ENCODE measurements around the gene IL25.

Gene IL25

GRCh38 chr14:23370221-23370620 lies 2.4 kb upstream of the IL25 start:
- FAIRE-seq (no peak), DNase-seq (ENCODE audit: insufficient read length, low spot score) (no peak)

- no peak for FAIRE-seq
These were observed 744 bp upstream of the IL25 start for GRCh38 chr14:23371865-23372264.

DNA sequence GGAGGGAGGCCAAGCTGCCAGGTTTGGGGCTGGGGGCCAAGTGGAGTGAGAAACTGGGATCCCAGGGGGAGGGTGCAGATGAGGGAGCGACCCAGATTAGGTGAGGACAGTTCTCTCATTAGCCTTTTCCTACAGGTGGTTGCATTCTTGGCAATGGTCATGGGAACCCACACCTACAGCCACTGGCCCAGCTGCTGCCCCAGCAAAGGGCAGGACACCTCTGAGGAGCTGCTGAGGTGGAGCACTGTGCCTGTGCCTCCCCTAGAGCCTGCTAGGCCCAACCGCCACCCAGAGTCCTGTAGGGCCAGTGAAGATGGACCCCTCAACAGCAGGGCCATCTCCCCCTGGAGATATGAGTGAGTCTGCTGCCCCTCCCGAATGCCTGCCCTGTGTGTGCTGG lies 432 bp downstream of the IL25 start:
- no peak for DNase-seq (ENCODE audit: insufficient read length, low spot score)
- no peak for FAIRE-seq

More at GRCh38 chr14:23371865-23372264, 744 bp upstream of the IL25 start:
- DNase-seq (ENCODE audit: insufficient read length, low spot score) = no peak

DNA sequence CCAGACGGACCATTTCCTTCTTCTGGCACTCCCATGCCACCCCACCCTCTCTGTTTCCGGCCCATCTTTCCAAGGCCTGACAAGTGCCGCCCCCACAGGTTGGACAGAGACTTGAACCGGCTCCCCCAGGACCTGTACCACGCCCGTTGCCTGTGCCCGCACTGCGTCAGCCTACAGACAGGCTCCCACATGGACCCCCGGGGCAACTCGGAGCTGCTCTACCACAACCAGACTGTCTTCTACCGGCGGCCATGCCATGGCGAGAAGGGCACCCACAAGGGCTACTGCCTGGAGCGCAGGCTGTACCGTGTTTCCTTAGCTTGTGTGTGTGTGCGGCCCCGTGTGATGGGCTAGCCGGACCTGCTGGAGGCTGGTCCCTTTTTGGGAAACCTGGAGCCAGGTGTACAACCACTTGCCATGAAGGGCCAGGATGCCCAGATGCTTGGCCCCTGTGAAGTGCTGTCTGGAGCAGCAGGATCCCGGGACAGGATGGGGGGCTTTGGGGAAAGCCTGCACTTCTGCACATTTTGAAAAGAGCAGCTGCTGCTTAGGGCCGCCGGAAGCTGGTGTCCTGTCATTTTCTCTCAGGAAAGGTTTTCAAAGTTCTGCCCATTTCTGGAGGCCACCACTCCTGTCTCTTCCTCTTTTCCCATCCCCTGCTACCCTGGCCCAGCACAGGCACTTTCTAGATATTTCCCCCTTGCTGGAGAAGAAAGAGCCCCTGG lies 3.1 kb downstream of the IL25 start:
- no peak for DNase-seq (ENCODE audit: insufficient read length, low spot score)
- FAIRE-seq = no peak

DNA sequence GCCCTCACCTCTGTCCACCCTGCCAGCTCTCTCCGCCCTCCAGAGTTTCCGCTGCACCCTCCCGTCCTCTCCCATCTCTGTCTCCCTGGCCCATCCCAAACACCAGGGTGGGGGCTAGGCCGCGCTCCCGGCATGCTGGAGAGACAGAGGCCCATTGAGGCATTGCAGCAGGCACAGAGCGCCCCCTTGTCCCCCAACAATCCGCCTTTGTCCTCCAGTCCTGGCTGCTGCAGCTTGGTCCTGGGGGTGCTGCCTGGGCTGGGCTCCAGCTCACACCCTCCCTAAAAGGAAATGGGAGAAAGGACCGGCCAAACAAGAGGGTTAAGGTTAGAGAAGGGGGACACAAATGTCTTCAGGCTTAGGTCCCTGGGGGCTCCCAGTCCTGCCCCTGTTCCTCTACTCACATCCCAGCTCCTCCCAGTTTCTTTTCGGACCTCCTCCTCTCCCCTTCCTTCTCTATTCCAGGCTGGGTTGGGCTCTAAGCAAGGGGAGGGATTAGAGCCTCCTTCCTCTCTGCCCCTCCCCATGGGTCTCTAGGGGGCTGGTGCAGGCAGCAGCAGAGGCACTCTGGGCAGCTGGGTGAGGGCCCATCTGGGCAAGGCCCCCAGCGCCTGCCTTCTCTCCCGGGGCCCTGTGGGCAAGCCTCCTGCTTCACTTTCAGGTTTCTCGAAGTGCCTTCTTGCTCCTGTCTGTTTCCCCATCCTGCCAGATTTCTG lies 4.0 kb downstream of the IL25 start, which contains the start of gene CMTM5:
Gene CMTM5 (plus strand): TSS at position 565 of the 716 bp plus-strand sequence. CDS start 206 bp downstream, outside the sequence.
- no peak for DNase-seq (ENCODE audit: insufficient read length, low spot score)
- FAIRE-seq = no peak

DNA sequence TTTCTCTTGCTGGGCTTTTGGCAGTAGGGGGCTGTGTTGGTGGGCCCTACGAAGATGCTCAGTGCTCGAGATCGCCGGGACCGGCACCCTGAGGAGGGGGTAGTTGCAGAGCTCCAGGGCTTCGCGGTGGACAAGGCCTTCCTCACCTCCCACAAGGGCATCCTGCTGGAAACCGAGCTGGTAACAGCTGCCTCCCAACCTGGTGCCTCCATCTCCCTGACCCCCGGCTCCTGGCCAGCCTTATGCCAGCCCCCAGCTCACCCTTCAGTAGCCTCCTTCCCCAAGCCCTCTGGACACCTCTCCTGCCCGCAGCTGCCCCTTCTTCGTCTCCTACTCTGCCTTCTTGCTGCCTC lies 4.6 kb downstream of the IL25 start:
- DNase-seq (ENCODE audit: insufficient read length, low spot score) (no peak), FAIRE-seq (no peak)

GRCh38 chr14:23377573-23378563 lies 5.3 kb downstream of the IL25 start:
- no peak for DNase-seq (ENCODE audit: insufficient read length, low spot score)
- FAIRE-seq = no peak

GRCh38 chr14:23378612-23379220 lies 6.1 kb downstream of the IL25 start:
- FAIRE-seq = no peak
- DNase-seq (ENCODE audit: insufficient read length, low spot score) = no peak

DNA sequence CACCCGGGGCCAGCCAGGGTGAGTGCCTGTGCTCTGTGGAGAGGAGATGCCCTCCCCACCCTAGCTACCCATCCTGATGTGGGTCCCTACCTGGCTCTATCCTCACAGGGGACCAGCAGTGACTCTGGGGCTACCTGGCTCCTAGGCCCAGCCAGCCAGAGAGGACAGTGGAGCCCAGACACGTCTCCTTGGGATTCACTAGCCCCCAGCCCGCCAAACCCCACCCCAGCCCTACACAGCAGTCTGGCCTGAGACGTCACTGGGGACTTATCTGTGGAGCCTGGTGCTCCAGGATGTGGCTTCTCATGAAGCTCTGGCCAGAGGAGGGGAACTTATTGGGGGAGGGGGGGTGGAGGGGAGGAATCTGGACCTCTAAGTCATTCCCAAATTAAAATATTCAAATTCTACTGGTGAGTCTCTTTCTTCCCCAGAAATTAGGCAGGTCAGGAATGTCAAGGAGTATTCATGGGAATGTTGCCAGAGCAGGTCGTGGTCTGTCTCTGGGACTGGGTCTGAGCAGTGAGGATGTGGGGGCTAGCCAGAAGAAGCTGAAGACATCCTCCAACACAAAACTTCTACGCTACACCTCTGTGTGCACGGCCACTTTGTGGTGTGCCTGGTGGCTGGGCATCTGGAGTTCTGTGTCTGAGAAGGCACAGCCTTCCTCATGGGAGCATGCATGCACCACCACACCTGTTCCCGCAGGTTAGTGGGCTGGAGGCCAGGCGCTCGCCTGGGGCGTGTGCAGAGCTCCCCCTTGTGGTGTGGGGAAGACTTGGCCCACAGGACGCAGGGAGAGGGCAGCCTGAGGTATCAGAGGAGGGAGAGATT lies 7.0 kb downstream of the IL25 start:
- FAIRE-seq (peak; percentile 55), DNase-seq (ENCODE audit: insufficient read length, low spot score) (peak; percentile 51)

DNA sequence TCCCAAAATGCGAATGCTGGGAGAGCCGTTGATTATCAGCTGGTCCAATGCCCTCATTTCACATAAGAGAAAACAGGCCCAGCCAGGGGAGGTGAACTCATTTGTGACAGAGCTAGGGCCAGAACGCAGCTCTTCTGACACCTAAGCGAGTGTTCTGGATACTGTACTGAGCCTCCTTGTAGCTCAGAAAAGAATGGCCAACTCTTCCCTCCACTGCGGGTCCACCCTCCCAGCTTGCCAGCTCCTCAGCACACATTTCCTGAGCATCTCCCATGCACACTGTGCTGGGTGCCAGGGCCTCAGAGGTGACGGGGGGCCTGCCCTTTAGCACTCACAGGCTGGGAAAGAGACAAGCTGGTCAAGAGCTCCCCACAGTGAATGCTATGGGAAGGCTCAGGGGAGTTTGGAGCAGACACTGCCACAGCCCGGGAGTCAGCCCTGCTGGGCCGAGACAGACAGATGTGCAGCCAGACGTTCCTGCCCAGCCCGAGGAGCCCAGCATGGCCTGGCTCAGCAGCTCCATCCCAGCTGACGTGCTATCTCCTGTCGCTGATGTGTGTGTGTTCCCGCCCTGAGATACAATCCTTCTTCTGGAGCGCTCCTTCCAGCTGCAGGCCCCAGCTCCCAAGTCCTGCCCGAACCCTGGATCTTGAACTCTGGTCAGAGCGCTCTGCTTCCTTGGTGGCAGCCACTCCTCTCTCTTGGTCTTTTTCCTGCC lies 7.7 kb downstream of the IL25 start:
- FAIRE-seq = no peak
- DNase-seq (ENCODE audit: insufficient read length, low spot score) = no peak

- FAIRE-seq (no peak), DNase-seq (ENCODE audit: insufficient read length, low spot score) (no peak)
These were observed 8.4 kb downstream of the IL25 start for GRCh38 chr14:23380976-23381375.

DNA sequence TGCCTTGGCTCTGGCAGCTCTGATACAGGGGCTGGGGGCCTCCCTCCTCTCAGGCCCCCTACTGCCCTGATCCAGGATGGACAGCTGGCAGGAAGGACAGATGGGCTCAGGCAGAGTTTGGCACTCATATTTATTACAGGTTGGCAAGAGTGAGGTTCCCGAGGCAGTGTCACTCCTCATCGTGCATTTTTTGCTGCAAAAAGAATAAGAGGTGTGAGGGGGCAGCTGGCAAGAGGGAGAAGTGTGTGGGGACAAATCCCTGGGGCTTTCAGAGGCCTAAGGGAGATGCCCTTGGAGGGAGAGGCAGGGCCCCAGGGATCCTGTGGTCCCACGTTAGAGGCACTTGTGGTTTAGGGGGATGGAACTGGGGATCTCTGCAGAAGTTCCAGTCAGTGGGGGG lies 9.3 kb downstream of the IL25 start:
- FAIRE-seq (no peak), DNase-seq (ENCODE audit: insufficient read length, low spot score) (no peak)

DNA sequence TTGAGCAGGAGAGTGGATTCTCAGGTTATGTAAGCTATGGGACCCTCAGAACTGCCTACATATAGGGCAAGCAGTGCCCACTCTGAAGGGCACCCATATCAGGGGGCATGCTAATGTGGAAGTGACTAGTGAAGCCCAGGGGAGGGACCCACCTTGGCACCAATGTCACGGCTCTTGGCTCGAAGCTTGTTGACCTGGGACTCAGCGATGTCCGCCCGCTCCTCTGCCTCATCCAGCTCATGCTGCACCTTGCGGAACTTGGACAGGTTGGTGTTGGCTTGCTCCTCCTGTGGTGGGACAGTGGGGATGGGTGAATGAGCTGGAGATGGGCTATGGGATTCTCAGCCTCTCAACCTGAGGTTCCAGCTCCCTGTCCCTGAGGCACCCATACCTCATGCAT lies 9.7 kb downstream of the IL25 start:
- no peak for DNase-seq (ENCODE audit: insufficient read length, low spot score)
- FAIRE-seq = no peak

DNA sequence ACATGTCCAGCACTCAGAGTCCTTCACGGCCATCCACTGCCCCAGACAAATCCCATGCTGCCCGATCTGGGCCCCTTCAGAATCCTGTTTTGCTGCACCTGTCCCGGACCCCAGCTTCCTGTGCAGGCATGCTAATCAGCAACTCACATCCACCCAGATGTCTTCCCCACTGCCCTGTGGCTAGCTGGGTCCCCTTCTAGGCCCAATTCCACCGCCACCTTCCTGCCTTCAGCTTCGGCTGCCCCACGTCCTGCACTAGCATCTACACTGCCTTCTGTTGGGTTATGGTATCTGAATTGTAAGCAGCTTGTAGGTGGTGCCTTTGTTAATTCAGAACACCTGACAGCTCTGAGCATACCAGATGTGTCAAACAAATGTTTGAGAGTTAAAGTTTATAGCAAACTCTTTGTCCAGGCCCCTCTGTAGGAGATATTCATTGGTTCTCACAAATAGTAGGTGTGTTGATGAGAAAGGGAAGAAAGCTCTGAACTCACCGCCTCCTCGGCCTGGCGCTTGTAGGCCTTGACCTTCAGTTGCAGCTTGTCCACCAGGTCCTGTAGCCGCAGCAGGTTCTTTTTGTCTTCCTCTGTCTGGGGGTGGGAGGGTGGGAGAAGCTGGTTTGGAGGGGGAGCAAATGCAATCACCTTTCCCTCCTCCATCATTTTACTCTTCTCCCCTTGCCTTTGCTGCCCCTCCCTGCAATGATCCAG lies 10.3 kb downstream of the IL25 start:
- FAIRE-seq = no peak
- DNase-seq (ENCODE audit: insufficient read length, low spot score) = no peak

- no peak for DNase-seq (ENCODE audit: insufficient read length, low spot score)
- FAIRE-seq = no peak
These were observed 11.9 kb downstream of the IL25 start for GRCh38 chr14:23384364-23385080.

- DNase-seq (ENCODE audit: insufficient read length, low spot score) (no peak), FAIRE-seq (no peak)
These were observed 12.6 kb downstream of the IL25 start for GRCh38 chr14:23385244-23385641.

- FAIRE-seq (no peak), DNase-seq (ENCODE audit: insufficient read length, low spot score) (no peak)
These were observed 13.1 kb downstream of the IL25 start for GRCh38 chr14:23385642-23386265.
